ENCODE measurements around the gene MCRIP2.
A peak's percentile ranks its signal among the peaks of the same experiment; 100 is the strongest.

Gene MCRIP2

DNA sequence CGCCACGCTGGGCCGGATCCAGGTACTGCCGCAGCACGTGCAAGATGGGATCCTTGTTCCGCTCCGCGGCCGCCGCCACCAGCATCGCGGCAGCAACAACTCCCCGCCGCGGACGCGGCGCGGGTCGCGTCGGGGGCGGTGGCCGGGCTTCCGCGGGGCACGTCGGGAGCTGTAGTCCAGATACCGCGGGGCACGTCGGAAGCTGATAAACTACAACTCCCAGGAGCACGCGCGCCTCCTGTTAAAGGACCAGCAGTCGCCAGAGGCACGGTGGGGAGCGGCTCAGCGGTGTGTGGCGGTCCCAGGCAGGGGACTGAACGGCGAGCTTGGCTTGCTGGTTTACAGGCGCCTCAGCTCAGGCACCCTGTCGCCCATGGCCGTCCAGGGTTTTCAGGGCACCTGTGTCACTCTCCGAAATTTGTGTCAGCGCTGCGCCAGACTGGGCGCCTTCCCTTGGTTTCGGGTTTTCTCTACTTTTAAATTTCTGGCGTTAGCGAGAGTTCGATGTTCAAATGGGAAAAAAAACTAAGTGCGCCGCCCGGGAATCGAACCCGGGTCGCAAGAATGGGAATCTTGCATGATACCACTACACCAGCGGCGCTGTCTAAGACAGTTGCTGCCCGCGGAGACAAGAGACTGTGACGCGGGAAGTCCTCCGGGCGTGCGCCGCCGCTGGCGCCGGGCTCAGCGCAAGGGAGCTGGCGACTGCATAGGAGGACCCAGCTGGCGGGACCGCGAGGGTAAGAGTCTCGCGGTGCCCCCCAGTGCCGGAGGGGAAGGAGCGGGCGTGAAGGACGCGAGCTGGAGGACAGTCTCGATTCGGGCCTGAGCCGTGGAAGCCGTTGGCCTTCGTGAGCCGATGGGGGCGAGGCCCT, 5.2 kb upstream of the MCRIP2 start, which contains the start of gene METTL26:
Gene METTL26 (minus strand): TSS at position 100 of the 875 bp plus-strand sequence. CDS start 15 bp downstream, at position 85.
- Histone ChIP-seq H3K4me3 (ENCODE audit: low read depth, low read length) (peak within 1 kb of the TSS; percentile 91), H3K9ac (ENCODE audit: low read depth, low read length) (peak within 1 kb of the TSS; percentile 47), H3K4me1 (ENCODE audit: control insufficient read depth, insufficient read depth, low read length) (peaks cover 5% of the 10 kb centered on the region), H3K9me3 (ENCODE audit: control insufficient read depth, insufficient read depth, low read length) (no peaks in the 10 kb centered on the region), H3K27me3 (ENCODE audit: control insufficient read depth, insufficient read depth, low read length) (no peaks in the 10 kb centered on the region), H3K36me3 (ENCODE audit: control insufficient read depth, insufficient read depth, low read length) (peaks cover 12% of the 10 kb centered on the region)

DNA sequence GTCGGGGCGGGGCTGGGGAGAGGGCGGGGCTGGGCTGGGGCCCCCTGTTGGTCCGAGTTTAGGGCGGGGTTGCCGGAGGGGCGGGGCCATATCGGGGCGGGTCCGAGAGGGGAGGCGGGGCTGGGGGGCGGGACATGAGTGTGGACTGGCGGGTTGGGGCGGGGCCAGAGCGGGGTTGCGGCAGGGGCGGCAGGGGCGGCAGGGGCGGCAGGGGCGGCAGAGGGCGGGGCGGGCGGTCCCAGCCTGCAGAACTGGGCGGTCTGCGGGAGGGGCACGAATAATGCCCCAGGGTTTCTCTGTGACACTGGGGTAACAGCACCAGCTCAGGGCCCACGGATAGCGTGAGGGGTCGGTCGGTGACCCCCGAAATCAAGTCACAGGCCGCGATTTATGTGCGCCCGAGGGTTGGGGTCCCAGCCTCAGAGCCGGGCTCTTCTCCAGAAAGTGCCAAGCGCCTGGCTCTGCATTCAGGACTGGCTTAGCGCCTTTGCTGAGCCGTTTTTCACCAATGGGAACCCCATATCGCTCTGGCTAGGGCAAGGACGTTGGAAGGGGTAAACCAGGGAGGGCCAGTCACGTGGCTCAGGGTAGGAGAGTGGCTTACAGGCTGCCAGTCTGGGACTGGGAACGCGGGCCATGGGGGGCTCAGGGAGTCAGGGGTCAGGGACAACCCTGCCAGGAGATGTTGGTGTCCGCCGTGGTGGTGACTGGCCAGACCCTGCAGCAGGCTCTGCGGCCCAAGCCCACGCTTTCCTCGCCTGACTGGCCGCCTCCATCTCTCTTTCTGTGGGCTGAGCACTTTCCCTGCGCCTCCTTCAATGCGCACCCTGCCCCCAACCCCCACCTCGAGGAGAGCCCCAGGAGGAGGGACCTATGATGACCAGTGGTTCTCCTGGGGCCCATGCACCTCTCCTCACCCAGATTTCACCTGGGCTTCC, 4.3 kb upstream of the MCRIP2 start:
- H3K36me3 ChIP-seq (ENCODE audit: control insufficient read depth, insufficient read depth, low read length) = peaks cover 12% of the 10 kb centered on the region
- no peak overlapping the region for H3K9ac ChIP-seq (ENCODE audit: low read depth, low read length)
- H3K4me1 ChIP-seq (ENCODE audit: control insufficient read depth, insufficient read depth, low read length) = peaks cover 5% of the 10 kb centered on the region
- no peaks in the 10 kb centered on the region for H3K9me3 ChIP-seq (ENCODE audit: control insufficient read depth, insufficient read depth, low read length)
- peak overlapping the region; percentile 91 for H3K4me3 ChIP-seq (ENCODE audit: low read depth, low read length)
- no peaks in the 10 kb centered on the region for H3K27me3 ChIP-seq (ENCODE audit: control insufficient read depth, insufficient read depth, low read length)

DNA sequence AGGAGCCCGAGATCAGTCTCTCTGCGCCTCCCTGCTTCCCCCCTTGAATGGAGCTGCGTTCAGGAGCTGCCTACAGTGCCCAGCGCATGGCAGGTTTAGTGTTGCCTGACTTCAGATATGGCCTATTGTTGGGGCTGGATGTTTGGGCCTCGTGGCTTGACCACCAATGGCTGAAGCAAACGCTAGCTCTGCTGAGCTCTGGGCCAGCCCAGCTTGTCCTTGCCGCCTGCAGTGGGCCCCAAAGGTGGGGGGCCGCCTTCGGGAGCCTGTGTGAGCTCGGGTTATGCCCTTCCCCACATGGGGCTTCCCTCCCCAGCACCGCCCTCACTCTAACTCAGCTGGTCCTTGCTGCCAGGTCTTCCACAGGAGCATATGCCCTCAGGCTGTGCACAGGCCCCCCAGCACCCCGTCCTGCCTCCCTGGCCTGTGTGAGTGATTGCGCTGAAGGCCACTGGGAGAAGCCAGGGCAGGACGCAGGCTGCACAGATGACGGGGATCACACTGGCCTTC, 3.5 kb upstream of the MCRIP2 start:
- Histone ChIP-seq H3K4me3 (ENCODE audit: low read depth, low read length) (peak overlapping the region; percentile 39), H3K9ac (ENCODE audit: low read depth, low read length) (peak overlapping the region; percentile 47), H3K36me3 (ENCODE audit: control insufficient read depth, insufficient read depth, low read length) (peaks cover 10% of the 10 kb centered on the region), H3K9me3 (ENCODE audit: control insufficient read depth, insufficient read depth, low read length) (no peaks in the 10 kb centered on the region), H3K4me1 (ENCODE audit: control insufficient read depth, insufficient read depth, low read length) (peaks cover 5% of the 10 kb centered on the region), H3K27me3 (ENCODE audit: control insufficient read depth, insufficient read depth, low read length) (no peaks in the 10 kb centered on the region)

DNA sequence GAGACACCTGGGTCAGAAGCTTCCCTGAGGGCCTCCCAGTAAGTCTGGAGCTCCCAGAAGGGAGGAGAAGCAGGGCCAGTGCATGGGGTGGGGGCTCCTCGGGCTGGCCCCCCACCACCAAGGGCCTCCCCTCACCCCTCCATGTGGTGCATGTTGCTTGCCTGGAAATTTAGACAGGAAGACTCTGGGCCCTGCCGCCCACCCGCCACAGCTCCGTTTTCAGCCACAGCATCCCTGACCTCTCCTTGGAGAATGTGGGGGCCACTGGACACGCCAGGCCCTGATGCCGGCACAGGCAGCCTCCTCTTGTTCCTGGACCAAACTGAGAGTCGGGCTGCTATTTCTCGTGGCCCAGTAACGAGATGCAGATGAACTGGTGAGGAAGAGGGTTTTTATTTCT, 2.8 kb upstream of the MCRIP2 start:
- Histone ChIP-seq H3K9ac (ENCODE audit: low read depth, low read length) (no peak overlapping the region), H3K27me3 (ENCODE audit: control insufficient read depth, insufficient read depth, low read length) (no peaks in the 10 kb centered on the region), H3K4me3 (ENCODE audit: low read depth, low read length) (no peak overlapping the region), H3K9me3 (ENCODE audit: control insufficient read depth, insufficient read depth, low read length) (no peaks in the 10 kb centered on the region), H3K36me3 (ENCODE audit: control insufficient read depth, insufficient read depth, low read length) (peaks cover 8% of the 10 kb centered on the region), H3K4me1 (ENCODE audit: control insufficient read depth, insufficient read depth, low read length) (peaks cover 5% of the 10 kb centered on the region)

DNA sequence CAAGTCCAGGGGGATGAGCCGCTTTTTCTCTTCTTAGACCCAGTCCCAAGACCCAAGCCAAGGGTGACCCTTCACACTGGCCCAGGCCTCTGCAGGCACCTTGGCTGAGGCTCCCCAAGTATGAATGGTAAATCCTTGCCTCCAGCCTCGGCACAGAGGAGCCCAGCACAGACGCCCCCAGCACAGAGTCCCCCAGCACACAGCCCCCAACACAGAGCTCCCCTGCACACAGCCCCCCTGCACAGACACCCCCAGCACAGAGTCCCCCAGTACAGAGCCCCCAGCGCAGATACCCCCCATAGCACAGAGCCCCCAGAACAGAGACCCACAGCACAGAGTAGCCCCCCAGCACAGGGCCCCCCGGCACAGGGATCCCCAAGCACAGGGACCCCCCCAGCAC, 1.0 kb upstream of the MCRIP2 start:
- H3K4me1 ChIP-seq (ENCODE audit: control insufficient read depth, insufficient read depth, low read length) = peaks cover 5% of the 10 kb centered on the region
- no peak overlapping the region for H3K4me3 ChIP-seq (ENCODE audit: low read depth, low read length)
- H3K9ac ChIP-seq (ENCODE audit: low read depth, low read length) = no peak overlapping the region
- H3K27me3 ChIP-seq (ENCODE audit: control insufficient read depth, insufficient read depth, low read length) = no peaks in the 10 kb centered on the region
- H3K36me3 ChIP-seq (ENCODE audit: control insufficient read depth, insufficient read depth, low read length) = no peaks in the 10 kb centered on the region
- no peaks in the 10 kb centered on the region for H3K9me3 ChIP-seq (ENCODE audit: control insufficient read depth, insufficient read depth, low read length)

DNA sequence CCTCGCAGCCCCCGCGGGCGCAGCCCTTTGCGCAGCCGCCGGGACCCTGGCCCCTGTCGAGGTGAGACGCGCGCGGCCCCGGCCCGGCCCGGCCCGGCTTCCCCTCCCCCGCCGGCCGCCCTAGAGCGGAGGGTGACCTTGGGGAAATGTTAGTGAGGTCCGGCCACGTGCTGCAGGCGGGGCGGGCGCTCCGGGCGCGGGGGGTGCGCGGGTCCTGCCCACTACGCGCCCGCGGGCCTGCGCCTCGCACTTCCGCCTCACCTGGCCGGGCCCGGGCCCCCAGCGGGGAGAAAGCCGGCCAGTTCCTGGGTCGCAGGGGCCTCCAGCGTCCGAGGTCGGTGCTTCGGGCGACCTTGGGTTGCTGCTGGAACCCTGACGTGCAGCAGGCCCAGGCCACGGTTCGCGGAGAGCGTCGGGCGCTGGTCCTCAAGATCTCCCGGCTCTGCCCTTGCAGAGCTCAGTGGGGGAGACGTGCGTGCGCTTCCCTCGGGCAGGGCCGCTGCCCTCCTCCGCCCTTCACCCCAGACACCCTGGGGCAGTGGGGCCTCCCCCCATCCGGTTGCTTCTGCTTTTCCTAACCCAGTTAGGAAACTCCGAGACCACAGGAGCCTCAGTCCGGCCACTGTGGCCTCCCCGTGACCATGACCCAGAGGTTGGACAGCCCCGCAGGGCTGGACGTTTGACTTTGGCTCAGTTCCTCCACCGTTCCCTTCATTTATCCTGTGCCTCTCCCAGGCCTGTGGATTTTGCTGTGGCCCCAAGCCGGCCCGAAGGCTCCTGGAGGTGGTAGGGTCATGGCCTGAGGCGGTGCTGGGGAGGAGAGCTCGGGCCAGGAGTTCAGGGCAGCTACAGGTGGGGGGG, 791 bp downstream of the MCRIP2 start:
- Histone ChIP-seq H3K9ac (ENCODE audit: low read depth, low read length) (peak overlapping the region; percentile 83), H3K4me1 (ENCODE audit: control insufficient read depth, insufficient read depth, low read length) (peaks cover 5% of the 10 kb centered on the region), H3K9me3 (ENCODE audit: control insufficient read depth, insufficient read depth, low read length) (no peaks in the 10 kb centered on the region), H3K36me3 (ENCODE audit: control insufficient read depth, insufficient read depth, low read length) (no peaks in the 10 kb centered on the region), H3K4me3 (ENCODE audit: low read depth, low read length) (peak overlapping the region; percentile 68), H3K27me3 (ENCODE audit: control insufficient read depth, insufficient read depth, low read length) (no peaks in the 10 kb centered on the region)

DNA sequence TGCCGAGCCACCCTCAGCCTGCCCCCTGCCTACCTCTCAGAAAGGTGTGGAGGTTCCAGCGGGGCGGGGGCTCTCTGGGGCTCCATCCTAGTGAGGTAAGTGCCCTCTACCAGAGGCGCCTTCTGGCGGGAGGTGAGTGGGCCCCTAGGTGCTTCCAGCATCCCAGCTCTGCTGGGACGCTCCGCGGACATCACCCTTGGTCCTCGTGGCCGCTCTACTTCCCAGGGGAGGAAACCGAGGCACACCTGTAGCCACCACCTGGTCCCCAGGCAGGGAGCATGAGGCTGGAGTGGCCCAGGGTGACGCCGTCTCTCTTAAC, 1.4 kb downstream of the MCRIP2 start:
- Histone ChIP-seq H3K9me3 (ENCODE audit: control insufficient read depth, insufficient read depth, low read length) (no peaks in the 10 kb centered on the region), H3K4me1 (ENCODE audit: control insufficient read depth, insufficient read depth, low read length) (peaks cover 2% of the 10 kb centered on the region), H3K4me3 (ENCODE audit: low read depth, low read length) (peak overlapping the region; percentile 68), H3K36me3 (ENCODE audit: control insufficient read depth, insufficient read depth, low read length) (no peaks in the 10 kb centered on the region), H3K9ac (ENCODE audit: low read depth, low read length) (peak overlapping the region; percentile 83), H3K27me3 (ENCODE audit: control insufficient read depth, insufficient read depth, low read length) (no peaks in the 10 kb centered on the region)

DNA sequence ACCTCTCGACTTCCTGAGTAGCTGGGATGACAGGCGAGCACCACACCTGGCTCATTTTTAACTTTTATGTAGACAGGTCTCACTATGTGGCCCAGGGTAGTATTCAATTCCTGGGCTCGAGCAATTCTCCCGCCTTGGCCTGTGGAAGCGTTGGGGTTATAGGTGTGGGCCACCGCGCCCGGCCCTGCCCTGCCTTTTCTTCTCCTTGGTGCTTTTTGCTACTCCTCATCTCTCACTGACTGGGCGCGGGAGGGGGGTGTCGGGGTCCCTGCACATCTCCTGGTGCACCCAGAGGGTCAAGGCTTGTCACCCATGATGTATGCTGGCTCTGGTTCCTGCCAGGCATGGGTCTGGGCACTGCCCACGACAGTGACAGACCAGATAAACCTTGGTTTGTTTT, 2.9 kb downstream of the MCRIP2 start:
- no peaks in the 10 kb centered on the region for H3K36me3 ChIP-seq (ENCODE audit: control insufficient read depth, insufficient read depth, low read length)
- H3K4me1 ChIP-seq (ENCODE audit: control insufficient read depth, insufficient read depth, low read length) = no peaks in the 10 kb centered on the region
- H3K9me3 ChIP-seq (ENCODE audit: control insufficient read depth, insufficient read depth, low read length) = no peaks in the 10 kb centered on the region
- no peak overlapping the region for H3K4me3 ChIP-seq (ENCODE audit: low read depth, low read length)
- H3K9ac ChIP-seq (ENCODE audit: low read depth, low read length) = no peak overlapping the region
- no peaks in the 10 kb centered on the region for H3K27me3 ChIP-seq (ENCODE audit: control insufficient read depth, insufficient read depth, low read length)

DNA sequence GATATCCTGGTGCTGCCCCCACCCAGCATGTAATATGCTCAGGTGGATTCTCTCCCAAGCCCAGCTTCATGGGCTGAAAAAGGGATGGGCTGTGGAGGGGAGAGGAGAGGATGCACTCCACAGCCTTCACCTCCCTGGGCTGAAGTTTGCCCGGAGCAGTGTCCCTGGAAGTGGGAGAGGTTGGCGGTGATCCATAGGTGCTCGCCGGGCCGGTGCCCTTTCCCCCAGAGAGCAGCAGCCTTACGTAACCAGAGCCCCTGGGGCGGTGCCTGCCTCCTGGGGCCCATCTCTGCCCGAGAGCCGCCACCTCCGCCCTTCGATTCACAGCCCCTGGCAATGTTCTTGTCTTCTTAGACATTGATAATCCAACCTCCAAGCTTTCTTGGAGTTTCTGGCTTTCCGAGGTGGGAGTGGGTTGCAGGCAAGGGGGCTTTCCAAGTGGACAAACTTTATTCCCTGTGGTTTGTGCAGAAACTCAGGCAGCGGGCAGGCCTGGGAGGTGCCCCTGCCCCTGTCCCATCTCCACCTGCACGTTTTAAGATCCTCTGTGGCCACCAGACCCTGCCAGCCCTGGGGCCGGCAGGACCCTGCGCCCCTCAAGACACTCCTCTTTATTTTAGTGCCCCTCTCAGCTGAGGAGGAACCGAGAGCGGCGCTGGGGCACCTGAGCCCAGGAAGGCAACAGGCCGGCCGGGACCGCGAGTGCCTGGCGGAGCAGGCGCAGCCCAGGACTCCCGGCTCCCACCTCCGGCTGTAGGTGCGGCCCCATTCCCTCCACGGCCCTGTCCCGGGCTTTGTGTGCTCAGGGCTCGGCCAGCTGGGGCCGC, 4.4 kb downstream of the MCRIP2 start:
- no peaks in the 10 kb centered on the region for H3K9me3 ChIP-seq (ENCODE audit: control insufficient read depth, insufficient read depth, low read length)
- H3K4me1 ChIP-seq (ENCODE audit: control insufficient read depth, insufficient read depth, low read length) = no peaks in the 10 kb centered on the region
- H3K27me3 ChIP-seq (ENCODE audit: control insufficient read depth, insufficient read depth, low read length) = no peaks in the 10 kb centered on the region
- H3K4me3 ChIP-seq (ENCODE audit: low read depth, low read length) = no peak overlapping the region
- H3K9ac ChIP-seq (ENCODE audit: low read depth, low read length) = no peak overlapping the region
- peaks cover 9% of the 10 kb centered on the region for H3K36me3 ChIP-seq (ENCODE audit: control insufficient read depth, insufficient read depth, low read length)

DNA sequence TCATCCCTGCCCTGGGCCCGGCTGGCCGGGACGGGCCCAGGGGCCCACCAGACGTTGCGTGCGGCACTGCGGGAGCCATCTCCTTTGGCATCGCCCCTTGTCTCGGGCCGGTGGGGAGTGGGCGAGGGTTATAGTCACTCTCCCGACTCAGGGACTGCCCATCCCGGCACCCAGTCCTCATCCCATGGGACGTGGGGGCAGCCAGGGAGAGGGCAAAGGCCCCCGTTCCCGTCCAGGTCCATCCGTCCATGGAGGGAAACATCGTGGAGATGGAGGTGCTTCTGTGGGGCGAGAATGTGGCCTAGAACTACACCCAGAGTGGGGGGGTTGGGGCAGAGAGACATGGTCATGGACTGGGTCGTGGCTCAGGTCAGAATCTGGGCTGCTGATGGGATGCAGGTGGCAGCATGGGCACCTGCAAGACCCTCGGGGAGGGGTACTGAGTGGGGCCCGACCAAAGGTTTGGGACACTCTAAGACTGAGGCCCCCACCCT, 5.1 kb downstream of the MCRIP2 start:
- no peaks in the 10 kb centered on the region for H3K4me1 ChIP-seq (ENCODE audit: control insufficient read depth, insufficient read depth, low read length)
- H3K4me3 ChIP-seq (ENCODE audit: low read depth, low read length) = no peak overlapping the region
- no peak overlapping the region for H3K9ac ChIP-seq (ENCODE audit: low read depth, low read length)

More for the DNA sequence above, 5.1 kb downstream of the MCRIP2 start:
- Histone ChIP-seq H3K36me3 (ENCODE audit: control insufficient read depth, insufficient read depth, low read length) (peaks cover 13% of the 10 kb centered on the region), H3K27me3 (ENCODE audit: control insufficient read depth, insufficient read depth, low read length) (no peaks in the 10 kb centered on the region), H3K9me3 (ENCODE audit: control insufficient read depth, insufficient read depth, low read length) (no peaks in the 10 kb centered on the region)
